Caco-2 (cell line): ENCODE results near the gene ULBP1. TPM values are rescaled to one million over a fixed set of nuclear protein-coding genes. Genes with fewer than 3 reads are reported as not detected.

Experiments used
- BruUV-seq: library from RNA; stranded (reverse); fragments of 400-500 nt; replicated peaks from 2 replicates; lab custom pipeline; 2021; lab: Mats Ljungman, UMichigan
- CTCF ChIA-PET: fragments of 300-600 bp; sonication (Branson Sonifier 250); formaldehyde crosslinking; loops from one replicate; lab custom pipeline; 2022; ENCODE audit warnings: antibody characterized with exemption; lab: Charles Lee
- POLR2A ChIA-PET: fragments of 300-600 bp; sonication (Branson Sonifier 250); formaldehyde crosslinking; loops from one replicate; lab custom pipeline; 2022; ENCODE audit warnings: antibody characterized with exemption; lab: Charles Lee
- DNase-seq, 2 experiments: peaks; one replicate each; pipeline versions ENCODE4 v3.0.0 to v3.0.0-alpha.2; 2020 to 2022
- H3K27me3 ChIP-seq: replicated peaks from 2 replicates; pipeline ENCODE4 v1.6.0; 2011; ENCODE audit warnings: low read length; ENCODE audit not compliant: control insufficient read depth, insufficient read depth
- H3K36me3 ChIP-seq: 2 replicates; pipeline ENCODE4 v1.5.1; 2011; ENCODE audit warnings: low read length; ENCODE audit not compliant: control insufficient read depth, insufficient read depth
- H3K4me1 ChIP-seq: fragments of 250-450 bp; sonication (Bioruptor Pico); 2 replicates; pipeline ENCODE4 v1.5.1; 2020; ENCODE audit warnings: mild to moderate bottlenecking
- H3K4me3 ChIP-seq: 2 replicates; pipeline ENCODE4 v1.5.1; 2011; ENCODE audit warnings: low read depth, mild to moderate bottlenecking, control low read depth, low read length
- H3K9me3 ChIP-seq: fragments of 250-450 bp; sonication (Bioruptor Pico); 2 replicates; pipeline ENCODE4 v1.5.1; 2020; ENCODE audit warnings: mild to moderate bottlenecking, moderate library complexity
- H3K27ac Mint-ChIP-seq: one replicate; pipeline ENCODE4 v1.8.0; 2022; ENCODE audit warnings: mixed read lengths; ENCODE audit not compliant: unreplicated experiment
- H3K27me3 Mint-ChIP-seq: one replicate; pipeline ENCODE4 v1.8.0; 2022; ENCODE audit warnings: mixed read lengths; ENCODE audit not compliant: insufficient read depth, unreplicated experiment
- H3K36me3 Mint-ChIP-seq: one replicate; pipeline ENCODE4 v1.8.0; 2022; ENCODE audit warnings: mild to moderate bottlenecking, mixed read lengths; ENCODE audit not compliant: insufficient read depth, unreplicated experiment
- H3K4me1 Mint-ChIP-seq: one replicate; pipeline ENCODE4 v1.8.0; 2022; ENCODE audit warnings: low read depth, mixed read lengths; ENCODE audit not compliant: unreplicated experiment
- H3K4me3 Mint-ChIP-seq: one replicate; pipeline ENCODE4 v1.8.0; 2022; ENCODE audit warnings: mild to moderate bottlenecking, moderate library complexity, mixed read lengths; ENCODE audit not compliant: unreplicated experiment
- H3K9me3 Mint-ChIP-seq: one replicate; pipeline ENCODE4 v1.8.0; 2022; ENCODE audit warnings: mixed read lengths; ENCODE audit not compliant: unreplicated experiment
- CTCF ChIP-seq, 2 experiments: fragments of 200-600 bp in 1 of 2; IDR thresholded peaks; 1 replicate in 1 of 2; 2 replicates in 1 of 2; pipeline versions ENCODE4 v1.5.1 to v1.8.0; 2011 to 2022; ENCODE audit warnings: antibody characterized with exemption in 1 of 2, control low read depth in 1 of 2, inconsistent platforms in 1 of 2, low read depth in 1 of 2, low read length in 1 of 2, mild to moderate bottlenecking in 1 of 2, moderate library complexity in 1 of 2; ENCODE audit not compliant: insufficient read depth in 1 of 2, severe bottlenecking in 1 of 2, unreplicated experiment in 1 of 2
- intact Hi-C: fragments of 100-400 bp; cut with micrococcal nuclease; formaldehyde crosslinking; loops from one replicate; pipeline ENCODE4 v1.10.0; 2022; ENCODE audit not compliant: unreplicated experiment
- total RNA-seq: library from RNA; stranded (reverse); gene quantifications from 2 replicates; pipeline ENCODE4 v1.2.3, GENCODE V29; 2022

The ULBP1 gene
- total RNA-seq, 1 experiment from 2014 or later = 7.7 TPM

- Histone ChIP-seq H3K36me3 (no peaks in the 10 kb centered on the region), H3K9me3 (no peaks in the 10 kb centered on the region), H3K4me1 (no peaks in the 10 kb centered on the region), H3K27me3 (no peaks in the 10 kb centered on the region; the same call in none of the 2 replicates), H3K4me3 (no peak overlapping the region)
- peaks cover 7% of the 10 kb centered on the region for H3K4me1 Mint-ChIP-seq
- peak overlapping the region; percentile 1 for H3K4me3 Mint-ChIP-seq
- H3K9me3 Mint-ChIP-seq = no peaks in the 10 kb centered on the region
- intact Hi-C loops = loop anchor here (5.0 to 10.0 kb wide), 2 partner anchors 134 to 401 kb away; partner anchors contain the start of gene ULBP3
- ChIA-PET CTCF (interaction anchor here (0.9 kb wide), 1 partner anchor 92 kb away, joined by 3 read pairs; no protein-coding TSS in a partner anchor), POLR2A (no interaction called here)
- no TSS peak for BruUV-seq
- DNase-seq = no peak
- H3K27me3 Mint-ChIP-seq = peaks cover 33% of the 10 kb centered on the region
- H3K36me3 Mint-ChIP-seq = no peaks in the 10 kb centered on the region
- no peak for TF ChIP-seq CTCF (IDR thresholded peaks at IDR 0.05; ENCODE audit: insufficient read depth in 1 of 2, low read depth in 1 of 2, low read length in 1 of 2, severe bottlenecking in 1 of 2, unreplicated experiment in 1 of 2)
- H3K27ac Mint-ChIP-seq = no peak overlapping the region
These were observed 30.3 kb upstream of the ULBP1 start for GRCh38 chr6:149933461-149933860.

GRCh38 chr6:149934249-149935156 is 29.2 kb upstream of the ULBP1 start:
- intact Hi-C loops = loop anchor here (1.0 to 10.0 kb wide), 3 partner anchors 83 to 400 kb away; partner anchors contain the start of gene ULBP3
- H3K9me3 ChIP-seq = no peaks in the 10 kb centered on the region
- Mint-ChIP-seq H3K4me3 (no peak overlapping the region), H3K4me1 (peaks cover 7% of the 10 kb centered on the region), H3K27ac (no peak overlapping the region), H3K9me3 (no peaks in the 10 kb centered on the region), H3K27me3 (peaks cover 31% of the 10 kb centered on the region), H3K36me3 (no peaks in the 10 kb centered on the region)
- no peak overlapping the region for H3K4me3 ChIP-seq
- no peaks in the 10 kb centered on the region for H3K4me1 ChIP-seq
- H3K27me3 ChIP-seq = no peaks in the 10 kb centered on the region; the same call in none of the 2 replicates
- ChIA-PET POLR2A (no interaction called here), CTCF (no interaction called here)
- no TSS peak for BruUV-seq
- no peaks in the 10 kb centered on the region for H3K36me3 ChIP-seq
- peak; percentile 49 to 69 for DNase-seq
- peak; percentile 60 to 74 for TF ChIP-seq CTCF (IDR thresholded peaks at IDR 0.05; ENCODE audit: insufficient read depth in 1 of 2, low read depth in 1 of 2, low read length in 1 of 2, severe bottlenecking in 1 of 2, unreplicated experiment in 1 of 2)

- peaks cover 7% of the 10 kb centered on the region for H3K4me1 Mint-ChIP-seq
- H3K4me3 Mint-ChIP-seq = no peak overlapping the region
- no peaks in the 10 kb centered on the region for H3K36me3 Mint-ChIP-seq
- Histone ChIP-seq H3K4me1 (no peaks in the 10 kb centered on the region), H3K4me3 (no peak overlapping the region), H3K27me3 (no peaks in the 10 kb centered on the region; the same call in none of the 2 replicates), H3K9me3 (no peaks in the 10 kb centered on the region), H3K36me3 (no peaks in the 10 kb centered on the region)
- CTCF ChIA-PET = no interaction called here
- DNase-seq = no peak
- intact Hi-C loops = loop anchor here (10.0 kb wide), 1 partner anchor 400 kb away; no protein-coding TSS in a partner anchor
- TF ChIP-seq CTCF (IDR thresholded peaks at IDR 0.05; ENCODE audit: insufficient read depth in 1 of 2, low read depth in 1 of 2, low read length in 1 of 2, severe bottlenecking in 1 of 2, unreplicated experiment in 1 of 2) = no peak
- POLR2A ChIA-PET = no interaction called here
- H3K27me3 Mint-ChIP-seq = peaks cover 30% of the 10 kb centered on the region
- BruUV-seq = no TSS peak
- H3K9me3 Mint-ChIP-seq = no peaks in the 10 kb centered on the region
- H3K27ac Mint-ChIP-seq = no peak overlapping the region
These were observed 28.5 kb upstream of the ULBP1 start for GRCh38 chr6:149935246-149935645.
